HG03280 (cell line): Measurements from ENCODE around the gene HAPLN2.
"Not testable (repeated sequence)": the region's sequence is repeated elsewhere in the genome, so short reads cannot be mapped to it uniquely, and the experiment has no call there.

ENCODE experiments used
- ATAC-seq: cut with Tn5 transposase; IDR thresholded peaks from one replicate; pipeline ENCODE4 v1.9.1; 2021; ENCODE audit warnings: mild to moderate bottlenecking, moderate library complexity; ENCODE audit not compliant: unreplicated experiment

HAPLN2 gene

GRCh38 chr1:156618853-156619581 lies at the start of gene HAPLN2:
HAPLN2 (plus strand) TSS chr1:156619415; CDS start chr1:156623491, 4,076 bp downstream.
- ATAC-seq: no peak

DNA sequence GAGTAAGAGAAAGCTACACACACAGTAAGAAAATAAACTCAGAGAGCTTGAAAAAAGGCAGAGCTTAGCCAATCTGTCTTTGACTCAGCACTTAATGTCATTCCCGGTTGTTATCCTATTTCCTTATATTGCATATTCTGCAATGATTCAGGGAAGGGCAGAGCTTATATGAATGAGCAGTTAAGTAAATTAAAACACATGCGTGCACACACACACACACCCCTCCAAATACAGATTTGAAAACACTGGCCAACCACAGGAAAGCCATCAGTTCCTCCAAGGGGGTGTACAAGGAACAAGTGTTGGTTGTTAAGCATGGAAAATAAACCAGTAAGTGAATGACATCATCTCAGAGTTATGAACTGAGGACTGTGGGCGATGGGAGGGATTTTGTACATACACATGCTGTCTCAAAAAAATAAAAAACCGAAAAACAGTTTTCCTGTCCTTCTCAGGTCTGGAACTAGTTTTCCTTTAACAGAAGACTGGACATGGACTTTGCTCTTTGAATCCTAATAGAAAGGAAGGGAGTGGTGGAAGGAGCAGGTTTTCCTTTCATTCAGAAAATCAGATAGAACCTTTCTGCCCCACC lies 47.9 kb upstream of the HAPLN2 start:
- no peak for ATAC-seq

DNA sequence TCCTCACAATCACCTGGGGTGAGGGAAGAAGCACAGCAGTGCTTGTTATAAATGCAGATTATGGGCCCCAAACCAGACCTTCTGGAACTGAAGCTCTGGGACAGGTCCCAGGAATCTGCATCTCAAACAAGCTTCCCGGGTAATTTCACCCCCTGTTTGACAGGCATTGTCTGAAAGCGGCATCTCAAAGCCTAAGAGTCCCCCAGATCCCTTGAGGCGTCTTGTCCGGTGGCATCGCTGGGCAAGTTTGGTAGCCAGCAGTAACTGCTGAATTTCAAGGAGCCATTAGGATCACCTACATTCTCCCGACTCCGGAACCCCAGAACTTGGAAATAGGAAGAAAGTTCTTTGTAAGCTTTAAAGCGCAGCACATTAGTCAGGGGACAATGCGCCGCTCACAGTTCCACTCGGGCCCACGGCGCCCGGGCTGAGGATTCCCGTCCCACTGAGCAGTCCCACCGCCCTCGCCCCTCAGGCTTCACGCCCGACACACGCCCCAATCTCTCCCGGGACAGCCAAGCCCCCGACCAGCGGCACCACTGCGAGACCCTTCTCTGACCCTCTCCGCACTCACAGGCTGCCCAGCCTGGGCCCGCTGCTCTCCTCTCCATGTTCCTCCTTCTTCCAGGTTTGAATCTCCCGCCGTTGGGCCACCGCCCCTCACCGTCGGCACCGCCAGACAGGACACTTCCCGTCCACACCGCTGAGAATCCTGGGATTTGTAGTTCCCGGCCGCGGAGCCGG lies 47.1 kb upstream of the HAPLN2 start, which contains the start of gene IQGAP3:
TSS of gene IQGAP3 (minus strand) at position 647 of the 744 bp plus-strand sequence. CDS start at position 611, 36 bp downstream.
- ATAC-seq: peak; percentile 92

DNA sequence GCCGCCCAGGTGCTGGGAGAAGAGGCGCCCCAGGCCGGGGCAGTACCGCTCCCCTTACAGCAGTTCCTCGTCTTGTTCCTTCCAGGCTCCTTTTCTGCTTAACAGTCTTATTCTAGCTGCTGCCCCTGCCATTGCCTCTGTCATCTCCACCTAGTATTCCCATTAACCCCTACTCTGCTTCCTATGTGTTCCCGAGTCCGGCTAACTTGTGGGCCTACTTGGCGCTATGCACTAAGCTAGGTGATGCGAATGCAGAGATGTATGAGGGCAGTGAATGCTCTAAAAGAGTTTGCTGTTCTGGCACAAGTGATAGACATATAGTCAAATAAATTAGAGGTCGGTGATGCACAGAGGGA lies 46.6 kb upstream of the HAPLN2 start:
- no peak for ATAC-seq

GRCh38 chr1:156574039-156574633 lies 45.1 kb upstream of the HAPLN2 start:
- no peak for ATAC-seq

- no peak for ATAC-seq
These were observed 41.7 kb upstream of the HAPLN2 start for GRCh38 chr1:156577550-156577949.

DNA sequence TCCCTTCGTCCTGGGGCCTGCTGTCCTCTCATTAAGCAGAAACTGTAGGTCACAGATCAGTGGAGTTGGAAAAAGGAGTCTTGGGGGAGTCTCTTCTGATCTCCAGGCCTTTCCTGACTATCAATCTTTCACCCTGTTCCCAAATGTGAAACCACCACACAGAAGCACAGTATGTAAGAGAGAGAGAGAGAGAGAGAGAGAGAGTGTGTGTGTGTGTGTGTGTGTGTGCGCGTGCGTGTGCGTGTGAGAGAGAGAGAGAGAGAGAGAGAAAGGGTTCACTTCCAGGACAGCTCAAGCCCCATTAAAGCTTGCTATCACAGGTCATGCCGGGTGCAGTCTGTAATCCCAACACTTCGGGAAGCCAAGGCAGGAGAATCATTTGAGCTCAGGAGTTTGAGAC lies 41.2 kb upstream of the HAPLN2 start:
- no peak for ATAC-seq

- ATAC-seq: no peak
These were observed 39.7 kb upstream of the HAPLN2 start, which contains the start of gene TTC24 for GRCh38 chr1:156579472-156579871. TTC24 (plus strand) TSS chr1:156579723; CDS start chr1:156581365, 1,642 bp downstream.

GRCh38 chr1:156581661-156582387 lies 37.4 kb upstream of the HAPLN2 start:
- ATAC-seq: no peak

DNA sequence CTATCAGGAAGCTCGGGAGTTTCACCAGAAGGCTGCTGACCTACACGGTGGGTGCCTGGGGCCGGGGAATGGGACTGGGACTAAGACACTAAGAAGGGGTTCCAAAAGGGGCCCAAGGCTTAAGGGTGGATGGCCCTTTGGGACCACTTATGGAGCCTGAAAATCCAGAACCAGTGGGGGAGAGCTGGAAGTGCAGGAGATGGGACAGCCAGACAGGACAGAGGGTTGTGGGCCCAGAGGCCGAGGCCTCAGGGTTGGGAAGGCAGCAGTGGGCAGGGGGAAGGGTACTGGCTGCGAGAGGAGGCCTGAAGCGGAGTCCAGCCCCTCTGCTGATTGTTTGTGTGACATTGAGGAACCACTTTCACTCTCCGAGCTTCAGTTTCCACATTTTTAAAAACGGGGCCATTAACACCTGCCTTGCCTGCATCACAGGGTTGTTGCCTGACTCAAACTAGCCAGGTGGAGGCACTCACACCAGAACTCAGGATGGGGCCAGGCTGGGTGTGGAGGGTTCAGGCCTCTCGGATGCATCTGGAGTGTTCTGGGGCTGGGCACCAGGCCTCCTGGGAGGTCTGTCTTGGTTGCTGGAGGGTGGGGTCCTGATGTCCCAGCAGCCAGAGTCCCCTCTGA lies 36.7 kb upstream of the HAPLN2 start:
- peak; percentile 48 for ATAC-seq

GRCh38 chr1:156583821-156584622 lies 35.2 kb upstream of the HAPLN2 start:
- no peak for ATAC-seq

DNA sequence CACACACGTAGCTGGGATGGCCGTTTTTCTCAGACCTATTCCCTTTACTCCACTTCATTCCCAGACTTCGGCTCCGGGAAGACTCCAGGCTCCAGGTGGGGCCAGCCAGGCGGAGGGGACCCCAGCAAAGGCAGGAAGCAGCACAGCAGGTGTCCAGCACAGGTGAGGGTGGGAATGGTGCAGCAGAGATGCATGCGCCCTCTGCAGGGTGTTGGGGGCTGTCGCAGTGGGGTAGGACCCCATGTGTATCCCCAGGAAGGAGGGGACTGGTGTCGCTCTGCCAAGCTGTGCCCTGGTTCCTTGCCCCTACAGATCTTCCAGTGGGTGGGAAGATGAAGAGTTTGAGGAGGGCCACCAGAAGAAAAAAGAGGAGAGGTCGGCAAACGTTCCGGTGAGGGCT lies 34.4 kb upstream of the HAPLN2 start:
- no peak for ATAC-seq

DNA sequence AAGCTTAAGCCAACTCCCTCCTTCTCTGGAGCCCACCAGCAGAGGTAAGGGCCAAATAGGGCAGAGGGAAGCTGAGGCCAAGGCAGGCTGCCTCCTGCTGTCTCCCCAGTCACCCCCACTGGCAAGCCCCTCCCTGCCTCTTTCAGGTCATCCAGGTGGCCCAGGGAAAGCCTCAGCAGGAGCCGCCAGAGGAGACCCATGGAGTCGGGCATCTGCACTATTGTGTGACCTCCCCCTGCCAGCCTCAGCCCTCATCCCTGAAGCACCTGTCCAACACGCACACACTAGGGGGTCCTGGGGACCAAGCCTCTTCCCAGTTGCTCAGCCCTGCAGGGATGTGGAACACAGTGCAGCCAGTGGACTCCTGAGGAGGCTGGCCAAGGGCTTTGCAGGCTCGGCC lies 32.9 kb upstream of the HAPLN2 start:
- ATAC-seq: no peak

DNA sequence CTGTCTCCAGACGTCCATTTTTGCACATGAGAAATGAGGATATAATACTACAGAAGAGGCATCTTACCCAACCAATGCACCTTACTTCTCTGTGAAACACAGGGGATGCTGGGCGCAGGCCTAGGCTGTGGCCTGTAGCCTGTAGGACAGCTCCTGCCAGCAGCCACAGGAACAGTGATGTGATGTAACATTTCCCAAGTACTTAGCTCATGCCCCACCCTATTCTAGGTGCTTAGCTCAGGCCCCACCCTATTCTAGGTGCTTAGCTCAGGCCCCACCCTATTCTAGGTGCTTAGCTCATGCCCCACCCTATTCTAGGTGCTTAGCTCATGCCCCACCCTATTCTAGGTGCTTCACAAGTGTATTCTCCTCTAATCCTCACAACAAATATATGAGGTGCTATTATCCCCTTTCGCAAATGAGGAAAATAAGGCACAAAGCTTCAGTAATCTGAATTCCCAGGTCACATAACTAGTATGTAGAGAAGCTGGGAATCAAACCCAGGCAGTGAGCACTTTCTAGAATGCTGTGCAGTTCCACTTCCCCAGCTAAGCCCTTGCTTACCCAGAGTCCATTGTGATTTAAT lies 32.2 kb upstream of the HAPLN2 start:
- ATAC-seq: no peak

- not testable (repeated sequence) for ATAC-seq
These were observed 31.3 kb upstream of the HAPLN2 start for GRCh38 chr1:156587927-156588326.

- no peak for ATAC-seq
These were observed 29.7 kb upstream of the HAPLN2 start for GRCh38 chr1:156589546-156589945.

- ATAC-seq: no peak
These were observed 28.7 kb upstream of the HAPLN2 start for GRCh38 chr1:156590326-156591180.

DNA sequence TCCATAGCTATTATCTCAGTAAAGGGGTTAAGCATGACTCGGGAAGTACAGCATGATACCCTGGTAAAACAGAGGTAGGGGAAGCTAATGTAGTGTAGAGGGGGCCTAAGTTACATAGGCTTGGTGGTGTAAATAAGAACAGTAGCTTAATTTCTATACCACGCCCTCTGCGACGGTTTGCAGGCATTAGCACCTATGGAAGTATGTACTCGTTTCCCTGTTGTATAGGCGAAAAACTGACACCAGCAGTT lies 28.1 kb upstream of the HAPLN2 start:
- ATAC-seq: no peak
